HG02678 (cell line): ENCODE data around the gene AAGAB.

Source experiments
- ATAC-seq: cut with Tn5 transposase; IDR thresholded peaks from one replicate; pipeline ENCODE4 v1.9.1; 2021; ENCODE audit warnings: mild to moderate bottlenecking, moderate library complexity; ENCODE audit not compliant: unreplicated experiment

The AAGAB gene

GRCh38 chr15:67212684-67213367 is 41.6 kb downstream of the AAGAB start:
- no peak for ATAC-seq

- ATAC-seq: no peak
Measured at GRCh38 chr15:67210555-67211168, 43.8 kb downstream of the AAGAB start.

- ATAC-seq: no peak
Measured at GRCh38 chr15:67208396-67208795, 46.1 kb downstream of the AAGAB start.

- no peak for ATAC-seq
Measured at GRCh38 chr15:67207555-67208207, 46.8 kb downstream of the AAGAB start.

GRCh38 chr15:67202991-67203390 is 51.5 kb downstream of the AAGAB start:
- ATAC-seq: no peak

- no peak for ATAC-seq
Measured at GRCh38 chr15:67202091-67202490, 52.4 kb downstream of the AAGAB start.

- no peak for ATAC-seq
Measured at GRCh38 chr15:67201136-67201535, 53.3 kb downstream of the AAGAB start.

- ATAC-seq: no peak
Measured at GRCh38 chr15:67199881-67200763, 54.3 kb downstream of the AAGAB start.

- no peak for ATAC-seq
Measured at GRCh38 chr15:67199391-67199790, 55.1 kb downstream of the AAGAB start.

GRCh38 chr15:67198157-67198754 is 56.2 kb downstream of the AAGAB start:
- peak; percentile 80 for ATAC-seq

GRCh38 chr15:67197364-67197695 is 57.1 kb downstream of the AAGAB start:
- ATAC-seq: no peak

- no peak for ATAC-seq
Measured at GRCh38 chr15:67196672-67197363, 57.6 kb downstream of the AAGAB start.

GRCh38 chr15:67196222-67196621 is 58.2 kb downstream of the AAGAB start:
- no peak for ATAC-seq

GRCh38 chr15:67195305-67195704 is 59.2 kb downstream of the AAGAB start:
- ATAC-seq: no peak

- ATAC-seq: no peak
Measured at GRCh38 chr15:67194171-67195114, 60.0 kb downstream of the AAGAB start.

GRCh38 chr15:67193223-67193990 is 61.1 kb downstream of the AAGAB start:
- no peak for ATAC-seq

- no peak for ATAC-seq
Measured at GRCh38 chr15:67192185-67192820, 62.2 kb downstream of the AAGAB start.

GRCh38 chr15:67190813-67191212 is 63.6 kb downstream of the AAGAB start:
- no peak for ATAC-seq
